Mononuclear cell (primary cell): ENCODE data around the gene ZNF276. TPM values are rescaled to one million over a fixed set of nuclear protein-coding genes. Genes with fewer than 3 reads are reported as not detected.

ENCODE experiments used
- H3K27me3 ChIP-seq: 2 replicates; pipeline ENCODE4 v1.6.0; 2011; ENCODE audit warnings: low read length, control low read depth; ENCODE audit not compliant: insufficient read depth
- H3K4me1 ChIP-seq: 2 replicates; pipeline ENCODE4 v1.5.1; 2011; ENCODE audit warnings: mild to moderate bottlenecking, low read length, control low read depth; ENCODE audit not compliant: insufficient read depth
- H3K4me3 ChIP-seq: 2 replicates; pipeline ENCODE4 v1.5.1; 2011; ENCODE audit warnings: mild to moderate bottlenecking, low read length, moderate library complexity
- H3K9me3 ChIP-seq: 2 replicates; pipeline ENCODE4 v1.5.1; 2011; ENCODE audit warnings: low read depth, mild to moderate bottlenecking, control low read depth, low read length
- total RNA-seq: library from RNA; depleted of rRNA; stranded (reverse); fragments of >200 nt; gene quantifications from one replicate; pipeline ENCODE4 v1.2.3, GENCODE V29; 2012

The ZNF276 gene
- total RNA-seq, 1 donor, result 48.9 TPM

DNA sequence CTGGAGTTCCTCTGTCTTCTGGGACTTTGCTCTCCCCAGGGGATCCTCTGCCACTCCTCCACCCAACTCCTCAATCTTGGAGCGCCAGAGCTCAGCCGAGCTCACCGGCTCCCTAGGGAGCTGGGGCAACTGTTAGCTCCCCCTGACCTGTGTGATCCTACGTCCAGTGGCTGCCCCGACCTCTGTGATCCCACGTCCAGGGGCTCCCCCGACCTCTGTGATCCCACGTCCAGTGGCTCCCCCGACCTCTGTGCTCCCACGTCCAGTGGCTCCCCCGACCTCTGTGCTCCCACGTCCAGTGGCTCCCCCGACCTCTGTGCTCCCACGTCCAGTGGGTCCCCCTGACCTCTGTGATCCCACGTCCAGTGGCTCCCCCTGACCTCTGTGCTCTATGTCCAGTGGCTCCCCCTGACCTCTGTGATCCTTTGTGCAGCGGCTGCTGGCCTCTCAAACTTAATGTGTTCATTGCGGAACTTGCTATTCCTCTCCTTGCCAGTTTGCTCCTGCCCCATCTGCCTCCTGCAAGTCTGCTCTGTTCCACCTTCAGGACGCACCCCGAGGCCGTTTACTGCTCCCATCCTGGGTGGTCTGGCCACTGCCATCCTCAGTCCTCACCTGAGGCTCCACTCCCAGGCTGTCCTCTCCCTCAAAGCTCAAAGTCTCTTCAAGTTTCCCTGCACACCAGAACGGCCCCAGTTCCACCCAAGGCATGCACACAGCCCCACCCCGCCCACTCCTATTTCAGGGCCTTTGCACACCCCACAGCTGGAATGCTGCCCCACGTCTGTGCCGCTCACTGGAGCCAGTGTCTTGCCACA lies 3.4 kb upstream of the ZNF276 start:
- H3K9me3 ChIP-seq, result no peaks in the 10 kb centered on the region
- H3K4me3 ChIP-seq, result no peak overlapping the region
- H3K4me1 ChIP-seq, result peaks cover 36% of the 10 kb centered on the region
- H3K27me3 ChIP-seq, result no peaks in the 10 kb centered on the region

DNA sequence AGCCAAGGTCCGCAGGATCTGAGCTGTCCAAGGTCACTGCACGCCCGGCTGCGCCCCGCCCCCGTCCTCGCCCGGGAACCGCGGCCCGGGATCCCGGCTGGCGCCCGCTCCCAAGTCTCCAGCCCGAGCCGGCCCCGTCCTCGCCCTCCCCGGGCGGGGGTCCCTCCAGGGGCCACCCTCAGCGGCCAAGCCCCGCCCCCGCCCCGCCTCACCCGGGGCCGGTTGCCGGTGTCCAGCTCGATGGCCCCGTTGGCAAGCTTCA lies 855 bp upstream of the ZNF276 start:
- Histone ChIP-seq H3K9me3 (no peaks in the 10 kb centered on the region), H3K4me1 (peaks cover 61% of the 10 kb centered on the region), H3K27me3 (no peaks in the 10 kb centered on the region), H3K4me3 (peak overlapping the region; percentile 73)

- Histone ChIP-seq H3K9me3 (no peaks in the 10 kb centered on the region), H3K4me1 (peaks cover 74% of the 10 kb centered on the region), H3K4me3 (peak overlapping the region; percentile 73), H3K27me3 (no peaks in the 10 kb centered on the region)
These were observed 432 bp downstream of the ZNF276 start for GRCh38 chr16:89721546-89722391.

DNA sequence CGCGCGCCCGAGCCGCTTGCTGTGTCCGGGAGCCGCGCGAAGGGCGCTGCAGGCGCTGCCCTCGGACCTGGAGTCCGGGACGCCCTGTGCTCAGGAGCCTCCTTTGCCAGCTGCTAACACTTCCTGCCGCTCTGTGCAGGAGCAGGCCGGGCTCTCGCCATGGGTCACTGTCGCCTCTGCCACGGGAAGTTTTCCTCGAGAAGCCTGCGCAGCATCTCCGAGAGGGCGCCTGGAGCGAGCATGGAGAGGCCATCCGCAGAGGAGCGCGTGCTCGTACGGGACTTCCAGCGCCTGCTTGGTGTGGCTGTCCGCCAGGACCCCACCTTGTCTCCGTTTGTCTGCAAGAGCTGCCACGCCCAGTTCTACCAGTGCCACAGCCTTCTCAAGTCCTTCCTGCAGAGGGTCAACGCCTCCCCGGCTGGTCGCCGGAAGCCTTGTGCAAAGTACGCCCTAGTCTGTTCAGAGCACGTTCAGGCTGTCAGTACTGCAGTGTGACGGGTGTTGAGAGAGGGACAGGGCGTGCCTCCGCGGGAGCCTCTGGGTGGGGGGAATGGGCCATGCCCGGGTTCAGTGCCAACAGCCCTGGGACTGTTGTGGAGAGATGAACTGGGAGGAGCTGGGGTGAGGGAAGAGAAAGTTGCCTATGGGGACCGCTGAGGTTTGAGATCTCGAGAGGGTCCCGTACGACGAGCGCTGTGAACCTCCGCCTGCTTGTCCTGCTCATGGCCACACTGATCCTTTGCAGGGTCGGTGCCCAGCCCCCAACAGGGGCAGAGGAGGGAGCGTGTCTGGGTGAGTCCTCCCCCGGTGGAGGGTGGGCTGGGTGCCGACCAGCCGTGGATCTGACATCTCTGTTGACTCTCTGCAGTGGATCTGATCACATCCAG lies 1.3 kb downstream of the ZNF276 start:
- Histone ChIP-seq H3K4me1 (peaks cover 82% of the 10 kb centered on the region), H3K27me3 (no peaks in the 10 kb centered on the region), H3K4me3 (peak overlapping the region; percentile 73), H3K9me3 (no peaks in the 10 kb centered on the region)

DNA sequence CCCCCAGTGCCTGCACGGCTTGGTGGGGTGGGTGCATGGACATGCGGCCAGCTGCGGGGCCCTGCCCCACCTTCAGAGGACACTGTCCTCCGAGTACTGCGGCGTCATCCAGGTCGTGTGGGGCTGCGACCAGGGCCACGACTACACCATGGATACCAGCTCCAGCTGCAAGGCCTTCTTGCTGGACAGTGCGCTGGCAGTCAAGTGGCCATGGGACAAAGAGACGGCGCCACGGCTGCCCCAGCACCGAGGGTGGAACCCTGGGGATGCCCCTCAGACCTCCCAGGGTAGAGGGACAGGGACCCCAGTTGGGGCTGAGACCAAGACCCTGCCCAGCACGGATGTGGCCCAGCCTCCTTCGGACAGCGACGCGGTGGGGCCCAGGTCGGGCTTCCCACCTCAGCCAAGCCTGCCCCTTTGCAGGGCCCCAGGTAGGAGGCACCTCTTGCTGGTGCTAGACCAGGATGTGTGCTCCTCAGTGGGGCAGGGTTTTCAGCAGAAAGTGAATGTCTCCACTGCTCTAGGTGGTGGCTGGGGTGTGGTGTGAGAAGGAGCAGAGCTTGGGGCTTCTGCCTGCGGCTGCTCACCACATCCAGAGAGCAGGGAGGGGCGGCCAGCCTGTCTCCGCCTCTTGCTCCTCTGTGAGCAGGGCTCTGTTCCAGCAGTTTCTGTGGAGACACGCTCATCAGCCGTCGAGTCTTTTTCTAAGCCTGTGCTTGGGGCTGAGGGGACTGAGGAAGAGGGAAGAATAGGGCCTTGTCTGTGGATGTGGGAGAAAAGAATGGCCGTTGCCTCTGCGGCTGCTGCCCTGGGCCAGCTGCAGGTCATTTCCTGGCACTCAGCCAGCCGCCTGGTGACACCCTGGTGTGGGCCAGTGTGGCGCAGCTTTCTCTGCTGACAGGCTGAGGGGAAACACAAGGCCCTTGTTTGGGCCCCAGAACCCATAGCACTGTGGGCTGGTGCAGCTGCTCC lies 2.2 kb downstream of the ZNF276 start:
- Histone ChIP-seq H3K4me1 (peaks cover 78% of the 10 kb centered on the region), H3K27me3 (no peaks in the 10 kb centered on the region), H3K9me3 (no peaks in the 10 kb centered on the region), H3K4me3 (peak overlapping the region; percentile 73)

DNA sequence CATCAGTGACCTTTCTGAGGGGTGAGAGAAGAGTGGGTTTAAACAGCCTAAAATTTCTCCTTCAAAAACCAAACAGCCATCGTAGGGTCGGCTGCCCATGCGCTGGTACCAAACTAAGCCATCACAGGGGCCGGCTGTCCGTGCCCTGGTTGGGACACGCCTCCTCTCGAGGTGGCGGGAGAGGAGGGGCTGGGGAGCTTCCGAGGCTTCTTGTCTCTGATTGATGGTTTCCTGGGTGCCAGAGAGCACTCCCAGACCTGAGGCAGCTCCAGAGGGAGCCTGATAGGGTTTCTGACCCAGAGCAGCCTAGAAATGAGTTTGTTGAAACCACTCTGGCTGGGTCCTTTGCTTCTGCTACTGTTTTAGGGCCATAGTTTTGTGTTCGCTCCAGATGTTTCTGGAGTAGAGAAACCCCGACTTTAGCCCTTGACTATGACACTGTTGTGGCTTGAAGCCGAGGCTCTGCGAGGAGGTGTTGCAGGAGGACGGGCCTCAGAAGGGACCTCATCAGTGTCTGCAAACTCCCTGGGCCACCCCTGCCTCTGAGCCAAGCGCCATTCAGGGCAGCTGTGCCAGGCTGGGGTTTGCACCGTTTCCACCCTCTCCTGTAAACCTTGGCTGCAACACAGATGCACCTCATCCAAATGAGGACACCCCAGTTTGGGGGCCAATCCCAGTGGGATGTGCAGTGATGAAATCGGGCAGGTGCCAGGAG lies 6.2 kb downstream of the ZNF276 start:
- H3K27me3 ChIP-seq, result no peaks in the 10 kb centered on the region
- no peaks in the 10 kb centered on the region for H3K9me3 ChIP-seq
- H3K4me1 ChIP-seq, result peaks cover 56% of the 10 kb centered on the region
- no peak overlapping the region for H3K4me3 ChIP-seq

DNA sequence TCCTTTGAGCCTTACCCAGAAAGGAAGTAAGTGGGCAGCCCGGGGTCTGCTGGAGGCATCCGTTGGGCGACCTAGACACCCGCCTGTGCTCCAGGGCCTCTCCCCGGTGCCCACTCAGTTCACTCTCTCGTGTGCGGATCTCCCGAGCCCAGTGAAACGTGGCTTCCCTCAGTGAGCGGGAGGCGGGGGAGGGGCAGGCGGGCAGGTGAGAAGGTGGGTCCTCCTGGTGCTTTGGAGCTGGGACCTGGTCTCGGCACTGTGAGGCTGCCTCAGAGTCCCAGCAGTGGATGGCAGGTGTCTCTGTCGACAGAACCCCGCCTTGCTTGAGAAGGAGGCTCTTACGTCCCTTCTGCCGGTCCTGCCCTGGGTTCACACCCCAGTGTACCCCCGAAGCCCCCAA lies 8.0 kb downstream of the ZNF276 start:
- Histone ChIP-seq H3K9me3 (no peaks in the 10 kb centered on the region), H3K27me3 (no peaks in the 10 kb centered on the region), H3K4me3 (no peak overlapping the region), H3K4me1 (peaks cover 42% of the 10 kb centered on the region)

DNA sequence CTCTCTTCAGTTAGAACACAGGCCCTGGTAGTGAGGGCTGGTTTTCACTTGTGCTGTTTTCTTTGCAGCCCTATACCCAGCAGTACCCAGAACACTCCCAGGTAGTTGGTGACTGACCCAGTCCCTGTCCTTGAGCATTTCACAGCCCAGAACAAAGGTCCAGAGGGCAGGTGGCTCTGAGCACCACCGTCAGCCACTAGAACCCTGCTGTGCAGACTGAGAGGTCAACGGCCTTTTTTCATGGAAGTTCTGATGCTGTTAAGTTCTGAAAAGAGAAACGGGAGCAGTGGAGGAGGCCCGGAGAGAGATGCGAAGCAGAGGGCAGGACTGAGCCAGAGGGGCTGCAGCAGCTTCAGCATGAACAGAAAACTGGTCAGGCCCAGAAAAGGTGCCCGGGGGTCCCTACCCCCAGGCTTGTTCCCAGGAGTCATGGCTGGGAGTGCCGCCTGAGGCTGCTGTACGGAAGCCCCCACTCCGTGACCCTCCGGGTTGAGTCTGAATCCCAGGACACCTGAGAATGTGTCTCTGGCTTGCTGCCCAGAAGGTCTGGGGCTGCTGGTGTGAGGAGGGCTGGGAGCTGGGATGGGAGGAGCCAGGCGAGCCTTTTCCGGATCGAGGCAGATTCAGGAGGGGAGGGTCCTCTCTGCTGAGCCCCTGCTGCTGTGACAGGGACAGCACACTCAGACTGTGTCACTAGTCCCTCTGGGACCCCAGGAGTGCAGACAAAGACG lies 8.7 kb downstream of the ZNF276 start:
- Histone ChIP-seq H3K27me3 (no peaks in the 10 kb centered on the region), H3K9me3 (no peaks in the 10 kb centered on the region), H3K4me1 (peaks cover 35% of the 10 kb centered on the region), H3K4me3 (no peak overlapping the region)

DNA sequence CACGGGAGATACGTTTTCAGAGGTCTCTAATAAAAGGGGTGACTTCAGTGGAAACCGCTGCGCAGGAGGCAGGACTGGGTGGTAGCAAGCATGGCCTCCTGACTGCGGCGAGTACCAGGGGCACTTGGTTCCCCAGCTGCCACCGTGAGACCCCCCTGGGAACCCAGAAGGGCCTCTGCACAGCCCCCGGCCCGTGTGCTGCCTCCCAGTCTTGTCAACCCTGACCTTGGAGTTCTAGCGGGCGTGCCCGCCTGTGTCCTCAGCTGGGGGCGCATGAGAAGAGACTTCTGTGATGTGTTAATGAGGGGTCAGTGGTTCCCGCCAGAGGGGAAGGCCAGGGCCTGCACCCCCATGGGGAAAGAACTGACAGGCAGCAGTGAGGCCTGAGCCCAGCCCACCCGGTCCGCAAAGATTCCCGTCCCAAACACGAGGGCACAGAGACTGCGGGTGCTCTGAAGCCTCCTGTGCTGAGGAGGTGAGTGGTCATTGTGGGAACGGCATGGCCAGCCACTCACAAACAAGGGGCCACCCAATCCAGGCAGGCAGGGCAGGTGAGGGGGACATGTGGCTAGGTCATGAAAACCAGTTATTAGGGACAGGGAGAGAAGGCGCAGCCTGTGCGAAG lies 9.4 kb downstream of the ZNF276 start:
- Histone ChIP-seq H3K27me3 (no peaks in the 10 kb centered on the region), H3K4me3 (no peak overlapping the region), H3K4me1 (peaks cover 32% of the 10 kb centered on the region), H3K9me3 (no peaks in the 10 kb centered on the region)

DNA sequence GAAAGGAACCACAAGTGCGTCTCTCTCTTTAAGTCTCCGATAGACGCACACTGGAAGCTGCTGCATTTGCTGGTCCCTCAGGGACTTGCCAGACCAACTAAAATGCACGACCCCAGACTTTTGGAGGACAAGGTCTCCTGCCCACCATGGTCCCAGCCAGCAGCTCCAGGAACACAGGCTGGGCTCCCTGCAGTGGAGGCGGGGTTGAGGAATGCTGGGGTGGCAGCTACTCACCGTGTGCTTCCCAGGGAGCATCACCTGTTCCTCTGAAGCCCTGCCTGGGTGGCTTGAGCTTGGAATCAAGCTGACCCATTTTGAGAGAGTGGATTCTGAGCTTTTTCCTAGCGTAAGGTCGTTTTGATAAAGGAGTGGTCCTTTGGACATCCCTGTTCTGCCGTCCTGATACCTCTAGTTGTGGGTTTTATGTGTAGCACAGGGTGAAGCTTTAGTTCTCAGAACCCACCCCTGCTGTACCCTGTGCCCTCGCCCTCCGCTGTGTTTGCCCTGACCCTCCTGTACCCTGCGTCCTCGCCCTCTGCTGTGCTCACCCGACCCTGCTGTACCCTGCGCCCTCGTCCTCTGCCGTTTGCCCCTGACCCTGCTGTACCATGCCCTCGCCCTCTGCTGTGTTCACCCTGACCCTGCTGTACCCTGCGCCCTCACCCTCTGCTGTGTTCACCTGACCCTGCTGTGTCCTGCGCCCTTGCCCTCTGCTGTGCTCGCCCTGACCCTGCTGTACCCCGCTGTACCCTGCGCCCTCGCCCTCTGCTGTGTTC lies 11.0 kb downstream of the ZNF276 start:
- H3K4me1 ChIP-seq, result peaks cover 32% of the 10 kb centered on the region

GRCh38 chr16:89732918-89733242 lies 11.5 kb downstream of the ZNF276 start:
- Histone ChIP-seq H3K27me3 (no peaks in the 10 kb centered on the region), H3K9me3 (no peaks in the 10 kb centered on the region), H3K4me1 (peaks cover 32% of the 10 kb centered on the region), H3K4me3 (no peak overlapping the region)

More for the DNA sequence above, 11.0 kb downstream of the ZNF276 start:
- H3K9me3 ChIP-seq, result no peaks in the 10 kb centered on the region
- H3K4me3 ChIP-seq, result no peak overlapping the region
- no peaks in the 10 kb centered on the region for H3K27me3 ChIP-seq

DNA sequence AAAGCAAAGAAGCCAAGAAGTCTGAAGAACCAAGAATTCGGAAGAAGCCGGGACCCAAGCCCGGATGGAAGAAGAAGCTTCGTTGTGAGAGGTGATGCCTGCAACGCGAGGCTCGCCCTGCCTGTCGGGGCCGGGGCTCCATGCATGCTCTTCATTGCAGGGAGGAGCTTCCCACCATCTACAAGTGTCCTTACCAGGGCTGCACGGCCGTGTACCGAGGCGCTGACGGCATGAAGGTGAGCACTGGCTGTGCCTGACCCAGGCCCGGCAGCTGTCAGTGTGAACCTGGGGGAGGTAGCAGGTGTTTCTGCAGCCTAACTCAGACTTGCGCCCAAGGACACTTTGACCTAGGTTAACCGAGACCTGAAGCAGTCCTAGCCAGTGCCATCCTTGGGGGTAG lies 12.0 kb downstream of the ZNF276 start:
- peaks cover 32% of the 10 kb centered on the region for H3K4me1 ChIP-seq
- H3K4me3 ChIP-seq, result no peak overlapping the region
- H3K27me3 ChIP-seq, result no peaks in the 10 kb centered on the region
- H3K9me3 ChIP-seq, result no peaks in the 10 kb centered on the region
